Fibroblast of the conjunctiva (primary cell): ENCODE measurements around the gene DRC3.
A peak's percentile ranks its signal among the peaks of the same experiment; 100 is the strongest.

ENCODE experiments used
- DNase-seq: peaks from one replicate; pipeline ENCODE4 v3.0.0-alpha.2; 2010; ENCODE audit warnings: low read depth

The DRC3 gene

GRCh38 chr17:18025241-18025944 lies 52.7 kb downstream of the DRC3 start:
- DNase-seq, result no peak

GRCh38 chr17:18025945-18026776 lies 53.5 kb downstream of the DRC3 start:
- peak; percentile 37 for DNase-seq

- DNase-seq, result no peak
Observed at GRCh38 chr17:18027280-18027679, 54.6 kb downstream of the DRC3 start.

- no peak for DNase-seq
Observed at GRCh38 chr17:18028114-18028951, 55.7 kb downstream of the DRC3 start.

GRCh38 chr17:18028952-18029540 lies 56.4 kb downstream of the DRC3 start:
- no peak for DNase-seq

GRCh38 chr17:18031955-18032354 lies 59.3 kb downstream of the DRC3 start:
- no peak for DNase-seq

- DNase-seq, result peak; percentile 87
Observed at GRCh38 chr17:18033442-18034099, 60.9 kb downstream of the DRC3 start.

GRCh38 chr17:18035704-18036103 lies 63.0 kb downstream of the DRC3 start:
- DNase-seq, result no peak

GRCh38 chr17:18037486-18037885 lies 64.8 kb downstream of the DRC3 start:
- no peak for DNase-seq

GRCh38 chr17:18038149-18038850 lies 65.6 kb downstream of the DRC3 start:
- DNase-seq, result no peak

GRCh38 chr17:18038861-18039534 lies 66.3 kb downstream of the DRC3 start, which contains the start of the genes ATPAF2 and GID4:
Gene ATPAF2, minus strand, starts transcription at chr17:18039168. Its CDS starts 155 bp downstream, at chr17:18039013.
Gene GID4, plus strand, starts transcription at chr17:18039408. Its CDS starts 57 bp downstream, at chr17:18039465.
- peak; percentile 98 for DNase-seq

- DNase-seq, result no peak
Observed at GRCh38 chr17:18039535-18040260, 67.0 kb downstream of the DRC3 start.

- no peak for DNase-seq
Observed at GRCh38 chr17:18040261-18040858, 67.7 kb downstream of the DRC3 start.

GRCh38 chr17:18041776-18042175 lies 69.1 kb downstream of the DRC3 start:
- DNase-seq, result no peak

- no peak for DNase-seq
Observed at GRCh38 chr17:18042983-18043382, 70.3 kb downstream of the DRC3 start.

GRCh38 chr17:18043491-18043890 lies 70.8 kb downstream of the DRC3 start:
- no peak for DNase-seq

GRCh38 chr17:18044609-18045008 lies 71.9 kb downstream of the DRC3 start:
- no peak for DNase-seq

GRCh38 chr17:18045691-18046350 lies 73.2 kb downstream of the DRC3 start:
- DNase-seq, result no peak
